GM18907 (cell line): ENCODE results near the gene SAC3D1.
"Not testable (repeated sequence)": the region's sequence is repeated elsewhere in the genome, so short reads cannot be mapped to it uniquely, and the experiment has no call there.

Experiments used
- ATAC-seq: cut with Tn5 transposase; IDR thresholded peaks from one replicate; pipeline ENCODE4 v1.9.1; 2021; ENCODE audit warnings: mild to moderate bottlenecking, moderate library complexity; ENCODE audit not compliant: unreplicated experiment

SAC3D1 gene

GRCh38 chr11:65023502-65023901, 17.5 kb upstream of the SAC3D1 start:
- not testable (repeated sequence) for ATAC-seq

- no peak for ATAC-seq
Measured at GRCh38 chr11:65026810-65027209, 14.2 kb upstream of the SAC3D1 start.

GRCh38 chr11:65027213-65028067, 13.6 kb upstream of the SAC3D1 start, which contains the start of gene SNX15:
TSS of gene SNX15 (plus strand) at chr11:65027439. CDS start at chr11:65027538, 99 bp downstream.
- ATAC-seq = peak; percentile 92

GRCh38 chr11:65032216-65032615, 8.8 kb upstream of the SAC3D1 start:
- ATAC-seq = no peak

- no peak for ATAC-seq
Measured at GRCh38 chr11:65034423-65034822, 6.6 kb upstream of the SAC3D1 start.

- no peak for ATAC-seq
Measured at GRCh38 chr11:65035579-65035978, 5.4 kb upstream of the SAC3D1 start.

- ATAC-seq = no peak
Measured at GRCh38 chr11:65036931-65037330, 4.1 kb upstream of the SAC3D1 start.

DNA sequence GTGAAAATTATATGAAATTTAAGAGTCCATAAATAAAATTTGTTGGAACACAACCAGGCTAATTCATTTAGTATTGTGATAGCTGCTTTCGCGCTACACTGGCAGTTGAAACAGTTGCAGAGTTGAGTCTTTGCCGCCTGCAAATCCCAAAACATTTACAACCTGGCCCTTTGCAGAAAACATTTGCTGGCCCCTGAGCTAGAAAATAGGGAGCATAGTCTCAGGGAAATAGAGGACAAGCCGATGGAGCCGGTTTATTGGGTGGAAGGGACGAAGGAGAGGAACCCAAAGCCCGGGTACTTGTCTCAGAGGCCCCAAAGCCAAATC, 527 bp upstream of the SAC3D1 start:
- ATAC-seq = no peak

- no peak for ATAC-seq
Measured at GRCh38 chr11:65042891-65043290, 1.9 kb downstream of the SAC3D1 start.

DNA sequence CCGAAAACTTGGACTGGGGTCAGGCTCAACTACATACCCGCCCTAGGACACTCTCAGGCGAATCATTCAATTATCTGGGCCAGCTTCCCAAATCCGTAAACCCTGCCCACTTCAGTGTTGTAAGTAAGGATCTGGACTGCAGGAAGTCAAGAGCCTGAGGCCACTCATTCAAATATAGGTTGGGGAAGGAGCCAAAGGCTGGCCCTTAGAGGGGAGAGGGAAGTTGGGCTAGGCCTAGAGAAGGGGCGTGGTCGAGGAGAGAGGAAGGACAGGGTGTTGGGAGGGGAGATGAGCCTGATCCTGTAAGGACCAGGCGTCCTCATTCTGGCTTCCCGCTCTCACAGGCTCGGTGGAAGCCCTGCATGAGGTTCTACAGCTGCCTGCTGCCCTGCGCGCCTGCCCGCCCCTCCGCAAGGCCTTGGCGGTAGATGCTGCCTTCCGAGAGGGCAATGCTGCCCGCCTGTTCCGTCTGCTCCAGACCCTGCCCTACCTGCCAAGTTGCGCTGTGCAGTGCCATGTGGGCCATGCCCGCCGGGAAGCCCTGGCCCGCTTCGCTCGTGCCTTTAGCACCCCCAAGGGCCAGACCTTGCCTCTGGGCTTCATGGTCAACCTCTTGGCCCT, 3.0 kb downstream of the SAC3D1 start:
- ATAC-seq = no peak

GRCh38 chr11:65045061-65045460, 4.1 kb downstream of the SAC3D1 start:
- no peak for ATAC-seq

DNA sequence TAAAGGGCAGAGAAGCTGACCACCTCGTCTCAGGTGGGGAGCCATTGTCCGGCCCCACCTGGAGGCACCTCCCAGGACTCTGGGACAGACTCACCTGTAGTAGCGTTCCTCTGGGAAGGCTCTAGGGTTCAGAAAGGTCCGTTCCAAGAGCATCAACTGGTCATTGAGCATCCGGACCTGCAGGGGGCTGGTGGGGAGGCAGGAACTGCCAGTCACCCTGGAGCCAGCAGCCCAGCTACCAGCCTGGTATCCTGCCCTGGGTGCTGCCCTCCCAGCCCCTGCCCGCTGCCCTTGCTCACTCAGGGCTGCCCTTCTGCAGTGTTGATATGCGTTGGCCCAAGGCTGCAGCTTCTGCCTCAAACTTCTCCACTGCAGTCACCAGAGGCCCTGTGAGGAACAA, 4.7 kb downstream of the SAC3D1 start:
- ATAC-seq = no peak

GRCh38 chr11:65047581-65048422, 6.8 kb downstream of the SAC3D1 start:
- ATAC-seq = no peak

DNA sequence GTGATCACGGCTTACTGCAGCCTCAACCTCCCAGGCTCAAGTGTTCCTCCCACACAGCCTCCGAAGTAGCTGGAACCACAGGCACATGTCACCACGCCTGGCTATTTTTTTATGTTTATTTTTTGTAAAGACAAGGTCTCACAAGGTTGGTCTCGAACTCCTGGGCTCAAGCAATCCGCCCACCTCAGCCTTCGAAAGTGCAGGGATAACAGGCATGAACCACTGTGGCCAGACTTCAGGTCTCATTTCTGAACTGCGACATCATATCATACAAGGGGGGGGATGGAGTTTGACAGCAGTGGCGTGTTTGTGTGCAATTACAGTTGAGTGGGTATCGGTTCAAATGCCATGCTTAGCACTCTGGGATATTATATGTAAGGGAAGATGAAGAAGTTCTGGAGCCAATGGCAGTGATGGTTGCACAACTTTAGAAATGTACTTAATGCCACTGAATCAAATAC, 10.4 kb downstream of the SAC3D1 start:
- no peak for ATAC-seq

DNA sequence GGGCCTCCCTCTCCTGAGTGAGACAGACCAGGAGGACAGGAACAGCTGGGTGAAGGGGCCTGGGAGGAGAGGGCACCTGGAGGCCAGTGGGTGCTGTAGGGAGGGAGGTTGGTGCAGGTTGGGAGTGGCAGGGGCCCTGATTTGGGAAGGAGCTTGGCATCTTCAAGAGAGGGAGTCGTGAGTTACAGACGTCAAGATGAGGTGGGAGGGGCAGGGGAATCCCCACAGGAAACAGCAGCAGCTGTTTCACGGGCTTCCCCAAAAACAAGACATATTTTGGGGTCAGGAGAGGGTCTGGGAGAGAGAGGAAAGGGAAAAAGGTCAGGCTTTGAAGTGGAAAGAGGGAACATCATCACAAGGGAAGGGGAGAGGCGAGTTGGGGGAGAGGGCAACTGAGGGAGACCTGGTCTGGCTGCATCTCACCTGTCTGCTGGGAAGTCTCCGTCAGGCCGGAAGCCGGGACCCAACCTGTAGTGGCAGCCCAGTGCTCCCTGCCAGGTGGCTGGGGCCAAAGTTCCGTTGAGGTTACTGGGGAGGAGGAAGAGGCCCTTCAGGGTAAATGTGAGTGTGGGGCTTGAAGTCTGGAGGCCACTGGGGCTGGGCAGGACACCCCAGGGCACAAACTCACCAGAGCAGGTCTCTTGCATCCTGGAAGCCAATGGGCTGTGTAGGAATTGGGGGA, 13.0 kb downstream of the SAC3D1 start:
- no peak for ATAC-seq

GRCh38 chr11:65055538-65055937, 14.5 kb downstream of the SAC3D1 start:
- ATAC-seq = no peak

- ATAC-seq = no peak
Measured at GRCh38 chr11:65056999-65057398, 16.0 kb downstream of the SAC3D1 start.

- ATAC-seq = no peak
Measured at GRCh38 chr11:65057526-65057925, 16.5 kb downstream of the SAC3D1 start.

GRCh38 chr11:65058012-65058411, 17.0 kb downstream of the SAC3D1 start:
- no peak for ATAC-seq

- ATAC-seq = no peak
Measured at GRCh38 chr11:65058419-65059054, 17.5 kb downstream of the SAC3D1 start, which contains the start of gene NAALADL1. TSS of gene NAALADL1 (minus strand) at chr11:65058553. CDS start at chr11:65058521, 32 bp downstream.
